HG03558 (cell line): Measurements from ENCODE around the gene MICALL2.

Experiments
- ATAC-seq: cut with Tn5 transposase; IDR thresholded peaks from one replicate; pipeline ENCODE4 v1.9.1; 2021; ENCODE audit warnings: moderate number of reproducible peaks; ENCODE audit not compliant: unreplicated experiment; ENCODE audit errors: extremely low read depth

MICALL2 gene

DNA sequence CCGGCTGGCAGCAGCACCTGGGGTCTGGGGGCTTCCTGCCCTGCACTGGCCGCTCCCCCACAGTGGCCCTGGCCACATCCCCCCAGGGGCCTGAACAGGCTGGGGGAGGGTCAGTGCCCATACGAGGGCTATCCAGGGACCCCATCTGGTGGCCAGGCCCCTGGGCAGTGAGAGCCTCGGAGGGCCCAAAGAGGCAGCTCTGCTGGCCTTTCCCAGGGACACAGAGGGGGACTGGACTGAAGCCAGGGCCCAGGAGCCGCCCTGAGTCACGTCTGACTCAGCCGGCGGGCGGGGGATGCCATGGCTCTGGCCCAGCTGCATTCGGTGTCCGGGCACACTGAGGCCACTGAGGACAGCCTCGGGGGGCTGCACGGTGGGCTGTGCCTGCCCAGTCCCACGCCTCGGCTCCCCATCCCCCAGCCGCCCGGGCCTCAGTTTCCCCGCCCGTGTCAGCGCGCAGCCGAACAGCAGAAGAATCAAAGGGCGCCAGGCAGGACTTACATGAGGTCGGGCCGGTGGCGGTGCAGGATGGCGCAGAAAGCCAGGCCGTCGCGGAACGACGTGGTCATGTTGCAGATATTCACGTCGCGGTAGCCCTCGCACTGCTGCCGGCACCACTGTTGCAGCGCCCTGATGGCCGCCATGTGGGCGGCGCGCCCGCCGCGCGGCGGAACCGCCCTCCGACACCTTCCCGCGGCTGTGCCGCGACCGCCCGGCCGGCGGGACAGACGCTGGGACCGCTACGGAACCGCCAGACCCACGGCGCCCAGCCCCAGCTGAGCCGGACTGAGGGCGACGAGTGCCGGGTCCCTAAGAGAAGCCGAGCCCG lies at the start of gene MICALL2:
TSS of gene MICALL2 (minus strand) at position 788 of the 829 bp plus-strand sequence. CDS start at position 644, 144 bp downstream.
- ATAC-seq = peak; percentile 3

DNA sequence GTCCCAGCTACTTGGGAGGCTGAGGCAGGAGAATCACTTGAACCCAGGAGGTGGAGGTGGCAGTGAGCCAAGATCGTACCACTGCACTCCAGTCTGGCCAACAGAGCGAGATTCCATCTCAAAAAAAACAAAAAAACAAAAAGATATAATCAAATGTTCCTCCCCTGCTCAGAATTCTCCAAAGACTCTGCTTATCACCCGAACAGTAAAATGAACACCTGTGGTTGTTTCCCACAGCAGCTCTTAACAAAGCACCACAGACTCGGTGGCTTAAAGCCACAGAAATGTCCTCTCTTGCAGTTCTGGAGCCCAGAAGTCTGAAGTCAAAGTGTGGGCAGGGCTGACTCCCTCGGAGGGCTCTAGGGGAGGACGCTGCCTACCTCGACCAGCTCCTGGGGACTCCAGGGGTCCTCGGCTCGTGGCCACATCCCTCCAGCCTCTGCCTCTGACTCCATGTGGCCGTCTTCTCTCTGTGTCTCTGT lies 49.0 kb upstream of the MICALL2 start:
- no peak for ATAC-seq

GRCh38 chr7:1505731-1506550 lies 46.7 kb upstream of the MICALL2 start:
- ATAC-seq = no peak

GRCh38 chr7:1503816-1504775 lies 44.8 kb upstream of the MICALL2 start, which contains the start of gene INTS1:
INTS1 (minus strand) TSS chr7:1504389; CDS start chr7:1503960, 429 bp downstream.
- ATAC-seq = peak; percentile 52

- no peak for ATAC-seq
These were observed 44.1 kb upstream of the MICALL2 start for GRCh38 chr7:1503390-1503789.

DNA sequence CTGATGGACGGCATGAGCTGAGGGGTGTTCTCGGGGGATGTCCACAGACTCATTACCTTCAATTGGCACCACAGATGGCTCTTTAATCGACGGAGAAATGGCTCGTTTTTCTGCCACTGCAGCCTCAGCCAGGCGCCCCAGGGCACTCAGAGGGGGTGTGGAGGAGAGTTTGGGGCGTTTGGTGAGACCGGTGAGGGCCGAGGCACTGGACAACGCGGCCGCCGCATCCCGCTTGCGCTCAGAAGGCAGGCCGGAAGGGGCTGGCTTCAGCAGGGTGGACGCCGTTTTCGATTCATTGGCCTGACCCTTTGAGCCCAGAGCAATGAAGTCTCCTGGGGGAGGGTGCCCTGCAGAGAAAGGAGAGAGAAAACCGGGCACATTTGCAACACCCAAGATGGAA lies 43.6 kb upstream of the MICALL2 start:
- ATAC-seq = no peak

GRCh38 chr7:1501487-1502270 lies 42.4 kb upstream of the MICALL2 start:
- no peak for ATAC-seq

GRCh38 chr7:1500064-1500807 lies 41.0 kb upstream of the MICALL2 start:
- no peak for ATAC-seq

DNA sequence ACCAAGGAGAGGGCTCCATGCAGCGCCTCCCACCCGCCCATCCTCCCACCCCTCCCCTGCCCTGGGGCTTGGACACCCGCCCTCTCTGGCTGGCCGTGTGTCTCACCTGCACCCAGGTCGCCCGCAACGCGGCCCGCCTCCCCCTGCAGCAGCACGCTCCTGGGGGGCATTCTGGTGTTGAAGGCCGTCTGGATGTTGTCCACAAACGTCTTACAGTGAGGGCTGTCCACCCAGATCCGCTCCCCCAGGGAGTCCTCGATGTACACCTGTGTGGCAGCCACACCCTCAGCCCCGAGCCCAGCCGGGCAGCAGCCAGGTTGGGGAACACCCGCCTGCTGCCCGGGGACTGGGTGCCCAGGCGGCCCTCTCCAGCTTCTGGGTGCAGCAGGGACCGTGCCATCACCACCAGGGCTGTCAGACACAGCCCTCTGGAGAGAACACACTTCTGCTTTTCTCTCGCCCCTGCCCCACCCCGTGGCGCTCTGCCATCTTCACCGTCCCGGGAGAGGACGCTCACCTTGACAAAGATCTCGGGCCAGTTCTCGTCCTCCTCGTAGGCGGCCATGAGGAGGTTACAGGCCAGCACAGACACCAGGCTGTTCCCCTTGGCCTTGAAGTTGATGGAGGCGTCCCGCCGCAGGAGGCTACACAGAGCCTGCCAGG lies 40.2 kb upstream of the MICALL2 start:
- ATAC-seq = no peak

- ATAC-seq = no peak
These were observed 39.4 kb upstream of the MICALL2 start for GRCh38 chr7:1498370-1499305.

DNA sequence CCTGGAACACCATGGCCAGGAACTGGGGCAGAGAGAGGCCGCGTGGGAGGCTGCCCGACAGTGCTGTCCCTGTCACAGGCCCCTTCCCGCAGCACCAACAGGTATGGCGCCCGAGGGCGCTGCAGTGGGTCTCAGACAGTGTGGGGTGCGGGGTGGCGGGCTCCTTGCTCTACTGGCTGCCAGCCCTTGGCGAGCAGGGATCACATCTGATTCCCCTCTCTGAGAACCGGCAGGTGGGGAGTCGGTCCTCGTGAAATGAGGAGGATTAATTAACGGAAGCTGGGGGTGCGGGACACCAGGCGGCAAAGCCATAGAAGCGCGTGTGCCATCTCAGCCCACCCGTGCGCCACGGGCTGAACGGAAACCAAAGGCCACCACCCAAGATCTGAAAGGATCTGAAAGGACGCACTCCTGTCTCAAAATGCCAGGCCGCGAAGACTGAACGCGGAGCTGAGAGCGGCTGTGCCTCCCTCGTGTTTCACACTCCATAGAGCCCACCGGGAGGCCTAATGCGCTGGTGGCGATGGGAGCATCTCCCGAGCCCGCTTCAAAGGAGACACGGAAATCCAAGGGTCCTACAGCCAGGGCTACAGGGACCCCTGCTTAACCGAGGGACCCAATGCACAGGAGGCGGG lies 38.1 kb upstream of the MICALL2 start:
- no peak for ATAC-seq

DNA sequence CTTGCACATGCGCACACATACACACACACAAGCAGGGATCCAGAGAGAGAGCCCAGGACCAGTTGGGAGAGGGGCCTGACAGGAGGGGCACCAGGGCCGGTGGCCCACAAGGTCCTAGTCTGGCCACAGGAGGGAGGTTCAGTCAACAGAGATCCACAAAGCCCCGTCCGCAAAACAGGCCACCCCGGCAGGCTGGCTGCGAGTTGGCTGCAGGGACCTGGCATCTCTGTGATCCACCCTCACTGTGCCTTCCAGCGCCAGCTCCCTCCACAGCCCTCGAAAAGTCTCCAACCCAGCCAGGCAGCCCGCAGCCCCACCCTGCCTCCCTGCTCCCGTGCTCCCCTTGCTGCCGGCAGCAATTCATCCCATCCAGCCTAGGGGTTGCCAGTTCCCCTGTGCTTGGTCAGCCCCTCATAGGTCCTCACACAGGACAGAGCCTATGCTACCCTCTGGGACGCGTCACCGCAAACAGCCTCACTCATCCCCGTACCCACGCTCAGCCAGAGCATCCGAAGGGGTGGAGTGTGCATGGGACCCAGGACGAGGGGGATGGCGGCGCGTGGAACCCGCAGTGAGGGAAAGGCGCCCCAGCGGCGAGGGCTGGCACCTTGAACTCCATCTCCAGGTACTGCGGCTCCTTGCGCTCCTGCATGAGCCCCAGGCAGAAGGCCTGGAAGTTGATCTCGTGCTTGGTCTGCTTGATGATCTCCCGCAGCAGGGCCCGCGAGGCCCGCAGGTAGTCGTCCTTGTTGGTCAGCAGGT lies 37.4 kb upstream of the MICALL2 start:
- ATAC-seq = no peak

- ATAC-seq = no peak
These were observed 36.4 kb upstream of the MICALL2 start for GRCh38 chr7:1495564-1496242.

- ATAC-seq = no peak
These were observed 35.7 kb upstream of the MICALL2 start for GRCh38 chr7:1494866-1495563.

GRCh38 chr7:1494447-1494846 lies 35.2 kb upstream of the MICALL2 start:
- ATAC-seq = no peak
